ENCODE results near the gene TMEM255B.
"Not testable (repeated sequence)": the region's sequence is repeated elsewhere in the genome, so short reads cannot be mapped to it uniquely, and the experiment has no call there.

TMEM255B gene

GRCh38 chr13:113734099-113734825, 24.8 kb upstream of the TMEM255B start:
- DNase-seq (ENCODE audit: low read depth in 1 of 2, low spot score in 1 of 2), result no peak

- DNase-seq (ENCODE audit: low read depth in 1 of 2, low spot score in 1 of 2), result no peak
Measured at GRCh38 chr13:113734826-113735125, 24.2 kb upstream of the TMEM255B start.

GRCh38 chr13:113735194-113735593, 23.8 kb upstream of the TMEM255B start:
- no peak for DNase-seq (ENCODE audit: low read depth in 1 of 2, low spot score in 1 of 2)

GRCh38 chr13:113735750-113736149, 23.3 kb upstream of the TMEM255B start:
- no peak for DNase-seq (ENCODE audit: low read depth in 1 of 2, low spot score in 1 of 2)

GRCh38 chr13:113736258-113736731, 22.7 kb upstream of the TMEM255B start:
- no peak for DNase-seq (ENCODE audit: low read depth in 1 of 2, low spot score in 1 of 2)

GRCh38 chr13:113737803-113738202, 21.2 kb upstream of the TMEM255B start:
- DNase-seq (ENCODE audit: low read depth in 1 of 2, low spot score in 1 of 2), result no peak

- no peak for DNase-seq (ENCODE audit: low read depth in 1 of 2, low spot score in 1 of 2)
Measured at GRCh38 chr13:113739527-113740285, 19.3 kb upstream of the TMEM255B start.

- DNase-seq (ENCODE audit: low read depth in 1 of 2, low spot score in 1 of 2), result no peak
Measured at GRCh38 chr13:113740286-113740556, 18.8 kb upstream of the TMEM255B start.

GRCh38 chr13:113740661-113741060, 18.4 kb upstream of the TMEM255B start:
- no peak for DNase-seq (ENCODE audit: low read depth in 1 of 2, low spot score in 1 of 2)

- no peak for DNase-seq (ENCODE audit: low read depth in 1 of 2, low spot score in 1 of 2)
Measured at GRCh38 chr13:113741191-113741668, 17.8 kb upstream of the TMEM255B start.

GRCh38 chr13:113742000-113742441, 17.0 kb upstream of the TMEM255B start:
- no peak for DNase-seq (ENCODE audit: low read depth in 1 of 2, low spot score in 1 of 2)

- no peak for DNase-seq (ENCODE audit: low read depth in 1 of 2, low spot score in 1 of 2)
Measured at GRCh38 chr13:113742445-113743120, 16.4 kb upstream of the TMEM255B start.

GRCh38 chr13:113743366-113744195, 15.4 kb upstream of the TMEM255B start:
- no peak for DNase-seq (ENCODE audit: low read depth in 1 of 2, low spot score in 1 of 2)

GRCh38 chr13:113744197-113745000, 14.6 kb upstream of the TMEM255B start:
- DNase-seq (ENCODE audit: low read depth in 1 of 2, low spot score in 1 of 2), result no peak

GRCh38 chr13:113745059-113745458, 14.0 kb upstream of the TMEM255B start:
- DNase-seq (ENCODE audit: low read depth in 1 of 2, low spot score in 1 of 2), result no peak

GRCh38 chr13:113745500-113746142, 13.4 kb upstream of the TMEM255B start:
- not testable (repeated sequence) for DNase-seq (ENCODE audit: low read depth in 1 of 2, low spot score in 1 of 2)

- DNase-seq (ENCODE audit: low read depth in 1 of 2, low spot score in 1 of 2), result no peak
Measured at GRCh38 chr13:113746143-113746525, 12.9 kb upstream of the TMEM255B start.

GRCh38 chr13:113746671-113747070, 12.4 kb upstream of the TMEM255B start:
- DNase-seq (ENCODE audit: low read depth in 1 of 2, low spot score in 1 of 2), result no peak

- no peak for DNase-seq (ENCODE audit: low read depth in 1 of 2, low spot score in 1 of 2)
Measured at GRCh38 chr13:113747291-113747833, 11.7 kb upstream of the TMEM255B start.

Measured in stimulated activated CD4-positive, alpha-beta T cell treated with anti-CD3 and anti-CD28 coated beads, Interleukin-15, amount 100 ng/mL, for 1 hour (primary cell).